AG09309 (cell line): Measurements from ENCODE around the gene DDX3X.

Experiments
- DNase-seq: peaks from one replicate; pipeline ENCODE4 v3.0.0-alpha.2; 2010; ENCODE audit warnings: low read depth
- H3K4me3 ChIP-seq: 2 replicates; pipeline ENCODE4 v1.5.1; 2011; ENCODE audit warnings: mild to moderate bottlenecking, low read depth, low read length, moderate library complexity; ENCODE audit not compliant: control insufficient read depth
- CTCF ChIP-seq: IDR thresholded peaks from 2 replicates; pipeline ENCODE4 v1.5.1; 2011; ENCODE audit warnings: mild to moderate bottlenecking, low read depth, low read length, inconsistent platforms; ENCODE audit not compliant: insufficient read depth, control insufficient read depth; ENCODE audit errors: missing control alignments

The DDX3X gene

DNA sequence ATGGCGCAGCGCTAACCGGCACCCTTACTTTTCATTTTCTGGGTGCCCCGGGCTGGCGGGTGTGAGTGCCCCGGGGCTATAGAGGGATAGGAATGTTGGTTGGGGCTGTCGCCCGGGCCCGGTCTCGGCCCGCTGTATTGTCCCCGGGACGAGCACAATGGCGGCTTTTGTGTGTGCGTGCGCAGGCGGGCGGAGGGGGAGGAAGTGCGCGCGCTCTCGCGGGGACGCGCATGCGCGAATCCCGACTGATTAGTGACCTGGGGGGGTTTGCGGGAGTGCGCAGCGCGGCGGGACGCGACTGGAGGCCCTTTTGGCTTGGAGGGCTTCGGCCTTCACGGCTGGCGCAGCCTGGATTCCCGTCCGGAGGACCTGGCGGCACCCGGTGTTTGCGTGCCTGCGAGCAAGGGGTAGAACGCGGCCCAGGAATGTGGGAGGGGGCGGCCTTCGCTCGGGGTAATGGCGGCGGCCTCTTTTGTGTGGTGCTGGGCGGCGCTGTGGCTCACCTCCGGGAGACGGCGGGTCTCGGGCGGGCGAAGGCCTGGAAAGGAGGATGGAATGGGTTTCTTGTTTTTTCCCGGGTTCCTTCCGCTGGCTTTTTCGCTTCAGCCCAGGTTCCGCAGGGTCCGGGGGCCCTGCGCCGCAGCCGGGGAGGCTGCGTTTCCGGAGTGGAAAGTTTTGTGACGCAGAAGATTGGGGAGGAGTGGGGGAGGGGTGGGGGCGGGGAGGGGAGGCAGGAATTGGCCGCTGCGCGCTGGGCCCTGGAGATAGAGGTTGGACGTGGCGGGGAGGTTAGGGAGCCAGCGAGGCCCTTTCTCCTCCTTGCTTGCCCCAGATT lies 618 bp downstream of the DDX3X start:
- H3K4me3 ChIP-seq: peak overlapping the region; percentile 90
- no peak for DNase-seq
- no peak for TF ChIP-seq CTCF

GRCh38 chrX:41335198-41335957 lies 1.4 kb downstream of the DDX3X start:
- H3K4me3 ChIP-seq: peak overlapping the region; percentile 90
- DNase-seq: no peak
- TF ChIP-seq CTCF: no peak

DNA sequence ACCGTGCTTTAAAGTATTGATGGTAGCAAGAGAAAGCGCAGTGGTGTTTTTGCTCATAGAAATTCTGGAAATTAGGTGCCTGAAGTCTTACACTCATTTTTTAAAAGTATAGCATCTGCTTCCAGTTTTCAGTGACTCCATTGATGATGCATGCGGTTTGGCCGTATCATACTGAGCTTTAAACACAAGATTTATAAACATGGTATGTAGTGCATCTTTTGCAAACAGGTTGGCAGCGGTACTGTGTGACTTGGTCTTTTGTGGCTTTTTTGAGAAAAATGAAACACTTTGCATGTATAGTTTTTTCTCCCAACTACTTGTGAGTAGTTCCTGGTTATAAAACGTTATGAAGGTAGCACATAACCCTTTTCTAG lies 2.0 kb downstream of the DDX3X start:
- peak overlapping the region; percentile 90 for H3K4me3 ChIP-seq
- peak; percentile 62 for DNase-seq
- no peak for TF ChIP-seq CTCF

- TF ChIP-seq CTCF: no peak
- H3K4me3 ChIP-seq: peak overlapping the region; percentile 90
- no peak for DNase-seq
Observed at GRCh38 chrX:41336447-41336846, 2.5 kb downstream of the DDX3X start.

DNA sequence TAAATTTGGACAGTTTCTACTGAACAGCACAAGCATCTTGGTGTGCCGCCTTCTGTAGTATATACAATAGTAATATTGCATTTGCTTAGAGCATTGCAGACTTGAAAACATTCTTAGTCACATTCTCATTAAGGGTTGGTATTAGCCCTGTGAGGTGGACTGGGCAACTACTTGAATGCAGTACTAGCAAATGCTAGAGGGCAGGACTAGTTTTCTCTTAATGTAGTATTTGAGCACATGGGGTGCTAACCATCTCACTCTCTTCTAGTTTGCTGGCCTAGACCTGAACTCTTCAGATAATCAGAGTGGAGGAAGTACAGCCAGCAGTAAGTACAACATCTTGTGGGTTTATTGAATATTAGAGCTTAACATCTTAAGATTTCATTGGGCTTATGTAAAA lies 3.2 kb downstream of the DDX3X start:
- DNase-seq: no peak
- H3K4me3 ChIP-seq: no peak overlapping the region
- TF ChIP-seq CTCF: no peak

- no peak for TF ChIP-seq CTCF
- no peak for DNase-seq
- no peak overlapping the region for H3K4me3 ChIP-seq
Observed at GRCh38 chrX:41338436-41338835, 4.5 kb downstream of the DDX3X start.

- no peak overlapping the region for H3K4me3 ChIP-seq
- no peak for TF ChIP-seq CTCF
- no peak for DNase-seq
Observed at GRCh38 chrX:41339148-41339547, 5.2 kb downstream of the DDX3X start.
